NCI-H2171 (cell line): ENCODE data around the gene SDR39U1.
A peak's percentile ranks its signal among the peaks of the same experiment; 100 is the strongest.

Experiments used
- DNase-seq: peaks from one replicate; lab custom pipeline; 2025; lab: John Stamatoyannopoulos, UW

SDR39U1 gene

GRCh38 chr14:24411443-24412389 is 30.9 kb downstream of the SDR39U1 start:
- peak; percentile 30 for DNase-seq

DNA sequence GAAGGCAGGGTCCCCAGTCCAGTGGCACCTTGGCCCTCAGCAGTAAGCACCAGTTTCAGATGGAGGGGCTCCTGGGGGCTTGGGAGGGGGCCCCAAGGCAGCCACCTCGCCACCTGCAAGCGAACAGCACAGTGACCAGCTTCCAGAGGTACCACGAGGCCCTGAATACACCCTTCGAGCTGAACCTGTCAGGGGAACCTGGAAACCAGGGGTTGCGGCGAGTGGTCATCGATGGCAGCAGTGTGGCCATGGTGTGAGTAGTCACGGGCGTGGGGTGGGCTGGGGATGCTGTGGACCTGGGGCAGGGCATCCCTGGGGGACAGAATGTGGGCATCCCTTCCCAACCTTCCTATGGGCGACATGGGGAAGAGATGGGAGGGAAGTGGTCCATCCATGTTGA is 32.6 kb downstream of the SDR39U1 start:
- no peak for DNase-seq

DNA sequence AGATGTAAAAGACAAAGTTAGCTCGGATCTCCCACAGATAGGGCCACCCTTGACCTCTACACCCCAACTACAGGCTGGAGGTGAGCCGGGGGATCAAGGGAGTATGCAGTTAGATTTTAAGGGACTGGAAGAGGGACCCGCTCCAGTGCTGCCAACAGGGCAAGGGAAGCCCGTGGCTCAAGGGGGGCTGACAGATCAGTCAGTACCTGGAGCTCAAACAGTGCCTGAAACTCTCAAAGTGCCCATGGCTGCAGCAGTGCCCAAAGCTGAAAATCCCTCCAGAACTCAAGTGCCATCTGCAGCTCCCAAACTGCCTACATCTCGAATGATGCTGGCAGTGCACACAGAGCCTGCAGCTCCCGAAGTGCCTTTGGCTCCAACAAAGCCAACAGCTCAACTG is 33.4 kb downstream of the SDR39U1 start:
- no peak for DNase-seq

DNA sequence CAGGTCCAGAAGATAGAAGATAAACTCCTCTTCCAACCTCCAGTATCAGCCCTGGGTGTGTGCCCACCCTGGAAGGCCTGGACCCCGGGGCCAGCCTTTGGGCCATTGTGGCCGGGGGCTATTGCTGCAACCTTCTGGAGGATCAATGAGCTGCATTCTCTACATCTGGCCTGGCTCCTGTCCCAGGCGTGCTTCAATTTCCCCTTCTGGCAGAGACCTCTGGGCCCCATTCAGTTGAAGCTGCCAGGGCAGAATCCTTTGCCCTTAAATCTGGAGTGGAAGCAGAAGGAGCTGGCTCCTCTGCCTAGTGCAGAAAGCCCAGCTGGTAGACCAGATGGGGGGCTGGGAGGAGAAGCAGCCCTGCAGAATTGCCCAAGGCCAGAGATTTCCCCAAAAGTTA is 33.8 kb downstream of the SDR39U1 start:
- peak; percentile 43 for DNase-seq

DNA sequence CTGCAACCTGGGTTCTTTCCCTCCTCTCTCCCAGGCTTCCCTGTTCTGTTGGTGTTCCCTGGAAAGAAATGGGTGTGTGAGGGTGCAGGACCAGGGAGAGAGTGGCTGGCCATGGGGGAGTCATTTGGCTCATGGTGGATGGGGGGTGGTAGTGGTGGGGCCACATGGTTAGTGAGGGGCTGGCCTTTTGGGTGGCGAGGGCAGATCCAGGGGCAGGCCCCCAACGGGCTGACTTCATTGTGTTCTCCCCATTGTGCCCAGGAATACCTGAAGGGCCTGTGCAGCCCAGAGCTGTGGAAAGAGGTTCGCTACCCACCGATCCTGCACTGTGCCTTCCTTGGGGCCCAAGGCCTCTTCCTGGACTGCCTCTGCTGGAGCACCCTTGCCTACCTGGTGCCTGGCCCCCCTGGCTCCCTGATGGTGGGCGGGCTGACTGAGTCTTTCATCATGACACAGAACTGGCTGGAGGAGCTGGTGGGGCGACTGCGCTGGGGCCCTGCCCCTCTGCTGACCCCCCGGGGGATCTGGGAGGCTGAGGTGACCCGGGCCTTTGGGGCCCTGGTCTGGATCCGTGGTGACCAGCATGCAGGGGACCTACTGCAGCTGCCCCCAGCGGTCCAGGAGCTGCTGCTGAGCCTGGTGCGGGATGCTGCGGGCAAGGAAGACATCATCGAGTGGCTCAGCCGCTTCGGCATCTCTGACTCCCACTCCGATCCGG is 34.8 kb downstream of the SDR39U1 start:
- DNase-seq: no peak

- no peak for DNase-seq
These were observed 36.2 kb downstream of the SDR39U1 start for GRCh38 chr14:24406416-24406815.

DNA sequence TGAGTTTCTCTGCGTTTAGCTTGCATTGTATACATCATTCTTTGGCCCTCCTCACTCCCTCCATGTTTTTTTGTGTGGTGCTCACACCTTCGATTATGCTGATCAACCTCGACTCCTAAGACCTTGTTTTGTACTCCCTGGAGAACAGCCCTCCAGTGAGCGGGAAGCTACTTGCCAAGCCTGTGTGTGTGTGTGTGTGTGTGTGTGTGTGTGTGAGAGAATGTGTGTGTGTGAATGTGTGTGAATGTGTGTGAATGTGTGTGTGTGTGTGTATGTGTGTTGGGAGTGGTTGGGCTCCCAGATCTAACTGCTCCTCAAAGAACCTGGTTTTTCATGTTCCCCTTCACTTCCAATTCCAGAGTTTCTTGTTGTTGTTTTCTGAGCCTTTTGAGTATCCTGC is 37.8 kb downstream of the SDR39U1 start:
- DNase-seq: no peak

DNA sequence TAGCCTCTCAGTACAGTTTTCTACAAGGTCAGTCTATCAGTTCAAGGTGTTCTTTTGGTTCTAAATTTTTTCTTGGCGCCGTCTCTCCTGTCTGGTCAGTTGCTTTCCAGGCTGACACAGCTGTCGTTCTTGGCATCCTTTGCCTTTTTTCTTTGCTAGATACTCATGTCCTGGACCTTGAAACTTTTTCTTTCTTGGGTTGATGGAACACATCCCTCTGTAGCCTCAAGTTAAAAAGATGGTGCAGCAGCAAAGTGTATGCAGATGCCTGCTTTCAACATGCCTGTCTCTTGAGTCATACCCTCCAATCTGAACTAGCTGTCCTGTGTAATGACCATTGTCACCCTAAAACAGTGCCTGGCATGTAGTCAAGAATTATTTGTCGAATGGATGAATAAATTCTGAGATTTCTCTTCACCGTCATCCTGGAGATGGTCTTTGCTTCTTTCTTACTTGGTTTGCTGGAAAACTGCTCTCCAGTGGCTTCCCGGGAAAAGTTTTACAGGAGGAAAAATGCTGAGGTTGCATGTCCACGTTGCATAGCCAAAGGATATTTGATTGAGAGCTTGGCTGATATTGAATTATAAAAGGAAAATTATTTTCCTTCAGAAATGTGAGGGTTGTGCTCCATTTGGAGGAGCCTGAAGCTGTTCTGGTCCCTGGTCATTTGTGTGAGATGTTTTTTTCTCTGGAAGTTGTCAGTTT is 39.1 kb downstream of the SDR39U1 start:
- no peak for DNase-seq

- no peak for DNase-seq
These were observed 40.5 kb downstream of the SDR39U1 start for GRCh38 chr14:24401810-24402702.

GRCh38 chr14:24399999-24400718 is 42.4 kb downstream of the SDR39U1 start:
- no peak for DNase-seq

GRCh38 chr14:24399447-24399822 is 43.1 kb downstream of the SDR39U1 start:
- DNase-seq: no peak

DNA sequence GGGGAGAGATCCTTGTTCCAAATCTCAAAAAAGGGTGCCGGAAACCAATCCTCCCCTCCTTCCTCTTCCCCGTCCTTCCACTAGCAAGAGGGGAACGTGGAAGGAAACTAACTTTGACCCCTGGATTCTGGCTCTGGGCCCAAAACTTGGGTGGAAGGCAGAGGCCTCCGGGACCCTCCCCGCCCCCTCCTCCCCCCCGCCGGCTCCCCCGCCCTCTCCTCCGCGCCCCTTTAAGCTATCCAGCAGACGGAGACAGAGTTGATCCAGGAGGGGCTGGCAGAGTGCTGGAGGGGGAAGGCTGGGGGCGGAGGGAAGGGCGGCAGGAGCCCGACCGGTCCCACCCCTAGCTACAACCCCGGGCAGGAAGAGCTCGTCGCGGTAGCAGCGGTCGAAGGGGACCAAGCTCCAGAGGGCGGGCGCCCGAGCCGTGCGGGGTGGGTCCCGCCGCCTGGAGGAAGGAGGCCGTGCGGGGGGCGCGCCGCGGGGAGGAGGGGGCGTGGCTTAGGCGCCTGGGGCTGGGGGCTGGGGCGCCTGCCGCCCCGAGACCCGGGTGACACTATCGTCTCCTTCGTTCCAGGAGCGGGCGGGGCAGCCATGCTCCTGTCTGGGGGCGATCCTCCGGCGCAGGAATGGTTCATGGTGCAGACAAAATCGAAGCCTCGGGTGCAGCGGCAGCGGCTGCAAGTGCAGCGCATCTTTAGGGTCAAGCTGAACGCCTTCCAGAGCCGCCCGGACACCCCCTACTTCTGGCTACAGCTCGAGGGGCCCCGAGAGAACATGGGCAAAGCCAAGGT is 43.7 kb downstream of the SDR39U1 start, which contains the start of gene NYNRIN:
TSS of gene NYNRIN (plus strand) at position 351 of the 794 bp plus-strand sequence. CDS start at position 595, 244 bp downstream.
- DNase-seq: peak; percentile 40

DNA sequence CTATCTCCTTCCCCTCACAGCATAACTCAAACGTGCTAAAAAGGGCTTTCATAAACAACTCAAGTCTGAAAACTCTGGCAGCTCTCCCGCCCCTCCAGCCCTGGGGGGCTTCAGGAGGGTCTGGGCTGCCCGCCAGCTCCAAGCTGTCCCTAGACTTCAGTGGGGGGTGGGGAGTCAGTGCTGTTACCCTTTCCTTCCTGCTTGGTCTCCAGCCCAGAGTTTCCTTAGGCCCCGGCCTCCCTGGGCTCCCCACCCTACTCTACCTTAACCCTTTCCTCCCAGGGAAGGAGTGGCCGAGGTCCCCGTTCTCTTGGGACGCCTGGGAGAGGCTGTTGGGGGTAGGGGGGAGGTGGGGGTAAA is 44.3 kb downstream of the SDR39U1 start:
- DNase-seq: no peak

DNA sequence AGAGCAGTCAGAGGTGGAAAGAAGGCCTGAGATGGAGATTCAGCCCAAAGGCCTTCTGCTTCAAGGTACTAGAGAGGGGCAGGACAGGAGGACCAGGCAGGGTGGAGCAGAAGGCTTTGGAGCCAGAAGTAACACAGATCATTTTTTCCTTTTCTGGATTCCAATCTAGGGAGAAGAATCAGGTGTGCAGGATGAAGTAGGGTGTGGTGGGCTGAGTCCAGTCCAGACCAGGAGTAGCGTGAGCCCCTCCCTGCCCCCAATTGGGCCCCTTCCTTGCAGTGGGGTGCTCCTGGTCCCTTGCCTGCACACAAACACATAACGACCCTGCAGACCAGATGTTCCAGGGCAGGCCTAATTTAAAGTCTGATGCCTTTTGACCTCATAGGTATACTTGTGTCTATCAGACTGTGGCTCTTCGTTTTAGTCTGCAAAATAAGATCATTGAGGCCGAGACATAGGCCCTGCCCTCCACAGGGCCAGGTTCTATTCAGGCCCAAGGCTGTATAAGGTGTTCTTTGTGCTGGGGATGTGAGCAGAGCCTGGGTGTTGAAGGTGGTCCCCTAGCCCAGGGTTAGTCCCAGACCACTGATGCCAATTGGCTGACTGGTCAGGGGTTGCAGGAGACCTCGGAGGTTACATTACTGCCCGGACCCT is 44.8 kb downstream of the SDR39U1 start:
- no peak for DNase-seq

GRCh38 chr14:24395609-24396582 is 46.7 kb downstream of the SDR39U1 start:
- no peak for DNase-seq

DNA sequence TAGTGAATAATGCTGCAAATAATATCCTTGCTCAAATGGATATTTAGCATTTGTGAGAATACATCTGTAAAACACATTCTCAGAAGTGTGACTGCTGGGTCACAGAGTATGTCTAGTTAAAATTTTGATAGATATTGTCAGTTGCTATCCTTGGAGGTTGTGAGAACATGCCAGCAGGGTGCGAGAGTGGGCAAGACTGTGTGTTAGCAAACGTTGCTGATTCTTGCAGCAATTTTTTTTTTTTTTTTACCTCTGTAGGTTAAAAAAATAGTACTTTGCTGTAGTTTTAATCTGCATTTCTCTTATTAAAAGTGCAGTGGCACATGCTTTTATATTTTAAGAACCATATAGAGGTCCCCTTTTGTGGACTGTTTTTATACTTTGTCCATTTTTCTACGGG is 48.3 kb downstream of the SDR39U1 start:
- DNase-seq: no peak

- DNase-seq: peak; percentile 48
These were observed 50.1 kb downstream of the SDR39U1 start for GRCh38 chr14:24392325-24393091.
